Mononuclear cell (primary cell): ENCODE measurements around the gene DPEP2. TPM values are rescaled to one million over a fixed set of nuclear protein-coding genes. Genes with fewer than 3 reads are reported as not detected.
"Not testable (repeated sequence)": the region's sequence is repeated elsewhere in the genome, so short reads cannot be mapped to it uniquely, and the experiment has no call there.

Source experiments
- H3K27me3 ChIP-seq: 2 replicates; pipeline ENCODE4 v1.6.0; 2011; ENCODE audit warnings: low read length, control low read depth; ENCODE audit not compliant: insufficient read depth
- H3K4me1 ChIP-seq: 2 replicates; pipeline ENCODE4 v1.5.1; 2011; ENCODE audit warnings: mild to moderate bottlenecking, low read length, control low read depth; ENCODE audit not compliant: insufficient read depth
- H3K4me3 ChIP-seq: 2 replicates; pipeline ENCODE4 v1.5.1; 2011; ENCODE audit warnings: mild to moderate bottlenecking, low read length, moderate library complexity
- H3K9me3 ChIP-seq: 2 replicates; pipeline ENCODE4 v1.5.1; 2011; ENCODE audit warnings: low read depth, mild to moderate bottlenecking, control low read depth, low read length
- total RNA-seq: library from RNA; depleted of rRNA; stranded (reverse); fragments of >200 nt; gene quantifications from one replicate; pipeline ENCODE4 v1.2.3, GENCODE V29; 2012

Gene DPEP2
- total RNA-seq, result 17.2 TPM

- H3K27me3 ChIP-seq, H3K9me3 ChIP-seq: not testable (repeated sequence)
- Histone ChIP-seq H3K4me1 (peaks cover 72% of the 10 kb centered on the region), H3K4me3 (peak within 1 kb of the TSS; percentile 41)
These were observed at the start of gene DPEP2 for GRCh38 chr16:67998779-67999688. Gene DPEP2 (minus strand): TSS chr16:67999484. CDS start chr16:67993212, 6,272 bp downstream.

GRCh38 chr16:68047987-68048386 lies 48.7 kb upstream of the DPEP2 start:
- Histone ChIP-seq H3K4me1 (peaks cover 19% of the 10 kb centered on the region), H3K4me3 (no peak overlapping the region), H3K27me3 (no peaks in the 10 kb centered on the region), H3K9me3 (no peaks in the 10 kb centered on the region)

- no peak overlapping the region for H3K4me3 ChIP-seq
- no peaks in the 10 kb centered on the region for H3K9me3 ChIP-seq
- H3K27me3 ChIP-seq, result no peaks in the 10 kb centered on the region
- peaks cover 34% of the 10 kb centered on the region for H3K4me1 ChIP-seq
These were observed 46.8 kb upstream of the DPEP2 start for GRCh38 chr16:68046106-68046505.

GRCh38 chr16:68041783-68042182 lies 42.5 kb upstream of the DPEP2 start:
- Histone ChIP-seq H3K4me1 (peaks cover 78% of the 10 kb centered on the region), H3K4me3 (no peak overlapping the region), H3K27me3 (no peaks in the 10 kb centered on the region), H3K9me3 (no peaks in the 10 kb centered on the region)

- Histone ChIP-seq H3K4me1 (peaks cover 86% of the 10 kb centered on the region), H3K9me3 (no peaks in the 10 kb centered on the region), H3K4me3 (no peak overlapping the region), H3K27me3 (no peaks in the 10 kb centered on the region)
These were observed 41.4 kb upstream of the DPEP2 start for GRCh38 chr16:68040506-68041288.

- peak overlapping the region; percentile 38 for H3K4me3 ChIP-seq
These were observed 38.7 kb upstream of the DPEP2 start for GRCh38 chr16:68037841-68038597.

GRCh38 chr16:68035227-68035626 lies 35.9 kb upstream of the DPEP2 start:
- Histone ChIP-seq H3K4me1 (peaks cover 43% of the 10 kb centered on the region), H3K9me3 (no peaks in the 10 kb centered on the region), H3K4me3 (no peak overlapping the region), H3K27me3 (no peaks in the 10 kb centered on the region)

More at GRCh38 chr16:68037841-68038597, 38.7 kb upstream of the DPEP2 start:
- Histone ChIP-seq H3K9me3 (no peaks in the 10 kb centered on the region), H3K27me3 (no peaks in the 10 kb centered on the region), H3K4me1 (peaks cover 68% of the 10 kb centered on the region)

GRCh38 chr16:68033101-68033500 lies 33.8 kb upstream of the DPEP2 start:
- H3K27me3 ChIP-seq, result no peaks in the 10 kb centered on the region

GRCh38 chr16:68031951-68032350 lies 32.7 kb upstream of the DPEP2 start:
- Histone ChIP-seq H3K4me1 (peaks cover 10% of the 10 kb centered on the region), H3K4me3 (no peak overlapping the region), H3K9me3 (no peaks in the 10 kb centered on the region), H3K27me3 (no peaks in the 10 kb centered on the region)

More at GRCh38 chr16:68033101-68033500, 33.8 kb upstream of the DPEP2 start:
- Histone ChIP-seq H3K9me3 (no peaks in the 10 kb centered on the region), H3K4me3 (no peak overlapping the region), H3K4me1 (peaks cover 22% of the 10 kb centered on the region)

GRCh38 chr16:68030108-68030507 lies 30.8 kb upstream of the DPEP2 start:
- not testable (repeated sequence) for H3K4me1 ChIP-seq, H3K4me3 ChIP-seq, H3K9me3 ChIP-seq, H3K27me3 ChIP-seq

GRCh38 chr16:68028996-68029395 lies 29.7 kb upstream of the DPEP2 start:
- H3K4me3 ChIP-seq, result no peak overlapping the region
- peaks cover 8% of the 10 kb centered on the region for H3K4me1 ChIP-seq
- H3K9me3 ChIP-seq, result no peaks in the 10 kb centered on the region
- no peaks in the 10 kb centered on the region for H3K27me3 ChIP-seq

- H3K9me3 ChIP-seq, result no peaks in the 10 kb centered on the region
- H3K4me3 ChIP-seq, result peak within 1 kb of the TSS; percentile 90
- H3K4me1 ChIP-seq, result peaks cover 35% of the 10 kb centered on the region
- no peaks in the 10 kb centered on the region for H3K27me3 ChIP-seq
These were observed 23.6 kb upstream of the DPEP2 start, which contains the start of the genes DDX28 and DUS2 for GRCh38 chr16:68022728-68023537. Gene DDX28 (minus strand): TSS chr16:68023232. CDS start chr16:68023202, 30 bp downstream. Gene DUS2 (plus strand): TSS chr16:68023284. CDS start chr16:68038024, 14,740 bp downstream.

- no peaks in the 10 kb centered on the region for H3K9me3 ChIP-seq
- H3K4me3 ChIP-seq, result peak overlapping the region; percentile 90
- H3K27me3 ChIP-seq, result no peaks in the 10 kb centered on the region
- peaks cover 35% of the 10 kb centered on the region for H3K4me1 ChIP-seq
These were observed 23.0 kb upstream of the DPEP2 start for GRCh38 chr16:68022278-68022727.

- Histone ChIP-seq H3K4me1 (peaks cover 35% of the 10 kb centered on the region), H3K4me3 (no peak overlapping the region), H3K27me3 (no peaks in the 10 kb centered on the region), H3K9me3 (no peaks in the 10 kb centered on the region)
These were observed 22.2 kb upstream of the DPEP2 start for GRCh38 chr16:68021490-68021889.
